Measurements from ENCODE around the gene NECAB2.

DNA sequence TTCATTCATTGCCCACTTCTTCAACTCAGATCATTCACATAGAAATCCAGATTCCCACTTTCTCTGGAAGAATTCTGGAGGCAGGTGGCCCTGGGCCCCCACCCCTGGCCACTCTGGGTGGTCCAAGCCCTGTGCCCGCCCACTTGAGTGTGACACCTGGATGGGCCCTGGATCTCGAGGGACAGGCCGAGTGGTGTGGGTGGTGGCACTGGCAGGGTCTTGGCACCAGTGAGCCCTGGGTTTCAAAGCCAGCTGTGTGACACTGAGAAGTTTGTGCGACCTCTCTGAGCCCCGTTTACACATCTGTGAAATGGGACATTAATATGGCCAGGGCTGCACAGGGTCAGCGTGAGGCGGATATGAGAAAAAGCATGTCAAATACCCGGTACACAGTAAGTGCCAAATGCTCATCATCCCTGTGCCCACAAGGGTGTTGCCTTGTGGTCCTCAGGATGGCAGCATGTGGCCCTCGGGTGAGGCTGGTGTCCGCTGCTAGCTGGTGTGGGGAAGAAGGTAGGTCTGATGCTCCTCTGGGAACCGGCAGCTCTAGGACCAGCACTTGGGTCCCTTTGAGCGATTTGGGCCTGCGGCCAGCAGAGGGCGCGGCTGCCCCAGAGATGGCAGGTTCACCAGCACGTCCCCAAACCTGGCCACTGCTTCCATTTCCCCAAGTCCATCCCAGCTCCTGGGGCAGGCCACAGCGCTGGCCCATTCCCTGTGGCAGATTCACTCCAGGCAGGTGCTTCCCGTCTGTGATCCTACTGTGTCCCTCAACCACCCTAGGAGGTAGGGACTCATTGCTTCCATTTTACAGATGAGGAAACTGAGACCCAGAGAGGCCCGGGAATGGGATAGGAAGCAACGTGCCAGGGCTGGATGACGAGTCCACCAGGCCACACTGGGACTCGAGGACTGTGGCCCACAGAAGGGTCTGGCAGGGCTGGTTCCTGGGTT is 11.4 kb upstream of the NECAB2 start:
- TF ChIP-seq CTCF (IDR thresholded peaks at IDR 0.05) (peak; percentile 67 to 82 (median 73)), EP300 (IDR thresholded peaks at IDR 0.05) (no peak), POLR2A (IDR thresholded peaks at IDR 0.05) (no peak)

Measured in tibial nerve (tissue), 4 donors.